ENCODE data around the gene MED27. TPM values are rescaled to one million over a fixed set of nuclear protein-coding genes. Genes with fewer than 3 reads are reported as not detected.

The MED27 gene
- total and polyA plus RNA-seq, 5 donors from 2014 or later = 28.7 to 58.5 (median 45.9) TPM

GRCh38 chr9:132023419-132024180 lies 56.1 kb downstream of the MED27 start:
- H3K27ac ChIP-seq (ENCODE audit: insufficient read depth, low read length, poor library complexity, severe bottlenecking) = no peak overlapping the region
- no peak overlapping the region for H3K4me3 Mint-ChIP-seq
- peaks cover 7 to 34% (median 22%) of the 10 kb centered on the region in 4 donors for H3K4me1 Mint-ChIP-seq
- no peaks in the 10 kb centered on the region for H3K36me3 ChIP-seq (ENCODE audit: control insufficient read depth, insufficient read depth, low read length)
- H3K27me3 Mint-ChIP-seq = no peaks in the 10 kb centered on the region
- H3K9me3 ChIP-seq (ENCODE audit: control insufficient read depth in 2 of 2, low read length in 2 of 2) = no peaks in the 10 kb centered on the region
- ATAC-seq (ENCODE audit: low read depth in 2 of 2) (no peak), DNase-seq (no peak)
- H3K36me3 Mint-ChIP-seq = peaks cover 5% of the 10 kb centered on the region
- no peak overlapping the region for H3K4me3 ChIP-seq (ENCODE audit: low read depth, low read length)
- peak overlapping the region in 1 of 3 donors; percentile 55 for H3K27ac Mint-ChIP-seq
- H3K27me3 ChIP-seq (ENCODE audit: control insufficient read depth, insufficient read depth, low read length) = no peaks in the 10 kb centered on the region
- no peaks in the 10 kb centered on the region for H3K9me3 Mint-ChIP-seq
- H3K4me1 ChIP-seq (ENCODE audit: control insufficient read depth, insufficient read depth, low read length, poor library complexity, severe bottlenecking) = no peaks in the 10 kb centered on the region

GRCh38 chr9:132020820-132021510 lies 58.7 kb downstream of the MED27 start:
- no peaks in the 10 kb centered on the region for H3K27me3 ChIP-seq (ENCODE audit: control insufficient read depth, insufficient read depth, low read length)
- H3K36me3 Mint-ChIP-seq = peaks cover 5% of the 10 kb centered on the region
- H3K4me3 Mint-ChIP-seq = no peak overlapping the region
- no peaks in the 10 kb centered on the region for H3K27me3 Mint-ChIP-seq
- ATAC-seq (ENCODE audit: low read depth in 2 of 2) (no peak), DNase-seq (no peak)
- H3K9me3 ChIP-seq (ENCODE audit: control insufficient read depth in 2 of 2, low read length in 2 of 2) = no peaks in the 10 kb centered on the region
- H3K4me1 ChIP-seq (ENCODE audit: control insufficient read depth, insufficient read depth, low read length, poor library complexity, severe bottlenecking) = no peaks in the 10 kb centered on the region
- no peak overlapping the region for H3K27ac ChIP-seq (ENCODE audit: insufficient read depth, low read length, poor library complexity, severe bottlenecking)
- H3K4me3 ChIP-seq (ENCODE audit: low read depth, low read length) = no peak overlapping the region
- H3K36me3 ChIP-seq (ENCODE audit: control insufficient read depth, insufficient read depth, low read length) = no peaks in the 10 kb centered on the region
- H3K27ac Mint-ChIP-seq = peak overlapping the region in 1 of 3 donors; percentile 5
- H3K4me1 Mint-ChIP-seq = peaks cover 0 to 43% (median 23%) of the 10 kb centered on the region in 4 donors
- H3K9me3 Mint-ChIP-seq = no peaks in the 10 kb centered on the region

- Mint-ChIP-seq H3K4me1 (peaks cover 0 to 43% (median 21%) of the 10 kb centered on the region in 4 donors), H3K27ac (no peak overlapping the region), H3K36me3 (peaks cover 3% of the 10 kb centered on the region), H3K9me3 (no peaks in the 10 kb centered on the region), H3K27me3 (no peaks in the 10 kb centered on the region), H3K4me3 (no peak overlapping the region)
- no peaks in the 10 kb centered on the region for H3K9me3 ChIP-seq (ENCODE audit: control insufficient read depth in 2 of 2, low read length in 2 of 2)
- no peaks in the 10 kb centered on the region for H3K27me3 ChIP-seq (ENCODE audit: control insufficient read depth, insufficient read depth, low read length)
- DNase-seq = no peak
- H3K4me1 ChIP-seq (ENCODE audit: control insufficient read depth, insufficient read depth, low read length, poor library complexity, severe bottlenecking) = no peaks in the 10 kb centered on the region
- no peak overlapping the region for H3K4me3 ChIP-seq (ENCODE audit: low read depth, low read length)
- H3K36me3 ChIP-seq (ENCODE audit: control insufficient read depth, insufficient read depth, low read length) = no peaks in the 10 kb centered on the region
- no peak for ATAC-seq (ENCODE audit: low read depth in 2 of 2)
- no peak overlapping the region for H3K27ac ChIP-seq (ENCODE audit: insufficient read depth, low read length, poor library complexity, severe bottlenecking)
Measured at GRCh38 chr9:132020272-132020671, 59.4 kb downstream of the MED27 start.

- Mint-ChIP-seq H3K27me3 (no peaks in the 10 kb centered on the region), H3K36me3 (peaks cover 3% of the 10 kb centered on the region), H3K27ac (peak overlapping the region in 1 of 3 donors; percentile 15), H3K9me3 (no peaks in the 10 kb centered on the region), H3K4me1 (peaks cover 0 to 44% (median 17%) of the 10 kb centered on the region in 4 donors), H3K4me3 (no peak overlapping the region)
- Histone ChIP-seq H3K4me3 (ENCODE audit: low read depth, low read length) (no peak overlapping the region), H3K36me3 (ENCODE audit: control insufficient read depth, insufficient read depth, low read length) (no peaks in the 10 kb centered on the region), H3K27me3 (ENCODE audit: control insufficient read depth, insufficient read depth, low read length) (no peaks in the 10 kb centered on the region), H3K27ac (ENCODE audit: insufficient read depth, low read length, poor library complexity, severe bottlenecking) (no peak overlapping the region), H3K9me3 (ENCODE audit: control insufficient read depth in 2 of 2, low read length in 2 of 2) (no peaks in the 10 kb centered on the region), H3K4me1 (ENCODE audit: control insufficient read depth, insufficient read depth, low read length, poor library complexity, severe bottlenecking) (no peaks in the 10 kb centered on the region)
- no peak for ATAC-seq (ENCODE audit: low read depth in 2 of 2)
- DNase-seq = no peak
Measured at GRCh38 chr9:132019702-132020101, 60.0 kb downstream of the MED27 start.

- ATAC-seq (ENCODE audit: low read depth in 2 of 2) (no peak), DNase-seq (no peak)
- H3K4me1 Mint-ChIP-seq = peaks cover 0 to 40% (median 16%) of the 10 kb centered on the region in 4 donors
- H3K4me3 Mint-ChIP-seq = no peak overlapping the region
- no peaks in the 10 kb centered on the region for H3K9me3 ChIP-seq (ENCODE audit: control insufficient read depth in 2 of 2, low read length in 2 of 2)
- no peak overlapping the region for H3K27ac ChIP-seq (ENCODE audit: insufficient read depth, low read length, poor library complexity, severe bottlenecking)
- no peaks in the 10 kb centered on the region for H3K36me3 ChIP-seq (ENCODE audit: control insufficient read depth, insufficient read depth, low read length)
- H3K27me3 ChIP-seq (ENCODE audit: control insufficient read depth, insufficient read depth, low read length) = no peaks in the 10 kb centered on the region
- no peaks in the 10 kb centered on the region for H3K27me3 Mint-ChIP-seq
- H3K4me3 ChIP-seq (ENCODE audit: low read depth, low read length) = no peak overlapping the region
- no peaks in the 10 kb centered on the region for H3K4me1 ChIP-seq (ENCODE audit: control insufficient read depth, insufficient read depth, low read length, poor library complexity, severe bottlenecking)
- H3K27ac Mint-ChIP-seq = no peak overlapping the region
- no peaks in the 10 kb centered on the region for H3K9me3 Mint-ChIP-seq
- peaks cover 8% of the 10 kb centered on the region for H3K36me3 Mint-ChIP-seq
Measured at GRCh38 chr9:132018957-132019405, 60.7 kb downstream of the MED27 start.

- H3K27ac ChIP-seq (ENCODE audit: insufficient read depth, low read length, poor library complexity, severe bottlenecking) = no peak overlapping the region
- no peaks in the 10 kb centered on the region for H3K4me1 ChIP-seq (ENCODE audit: control insufficient read depth, insufficient read depth, low read length, poor library complexity, severe bottlenecking)
- H3K9me3 ChIP-seq (ENCODE audit: control insufficient read depth in 2 of 2, low read length in 2 of 2) = no peaks in the 10 kb centered on the region
- H3K4me3 ChIP-seq (ENCODE audit: low read depth, low read length) = no peak overlapping the region
- H3K9me3 Mint-ChIP-seq = no peaks in the 10 kb centered on the region
- DNase-seq (no peak), ATAC-seq (ENCODE audit: low read depth in 2 of 2) (no peak)
- no peak overlapping the region for H3K27ac Mint-ChIP-seq
- peaks cover 4% of the 10 kb centered on the region for H3K36me3 ChIP-seq (ENCODE audit: control insufficient read depth, insufficient read depth, low read length)
- H3K4me3 Mint-ChIP-seq = no peak overlapping the region
- peaks cover 29% of the 10 kb centered on the region for H3K36me3 Mint-ChIP-seq
- no peaks in the 10 kb centered on the region for H3K27me3 Mint-ChIP-seq
- H3K27me3 ChIP-seq (ENCODE audit: control insufficient read depth, insufficient read depth, low read length) = no peaks in the 10 kb centered on the region
- peaks cover 0 to 26% (median 9%) of the 10 kb centered on the region in 4 donors for H3K4me1 Mint-ChIP-seq
Measured at GRCh38 chr9:132016456-132016855, 63.2 kb downstream of the MED27 start.

GRCh38 chr9:132015866-132016265 lies 63.8 kb downstream of the MED27 start:
- Mint-ChIP-seq H3K27me3 (no peaks in the 10 kb centered on the region), H3K36me3 (peaks cover 31% of the 10 kb centered on the region), H3K4me1 (peaks cover 0 to 20% (median 6%) of the 10 kb centered on the region in 4 donors), H3K27ac (no peak overlapping the region), H3K4me3 (no peak overlapping the region), H3K9me3 (no peaks in the 10 kb centered on the region)
- DNase-seq = no peak
- no peak for ATAC-seq (ENCODE audit: low read depth in 2 of 2)
- H3K4me1 ChIP-seq (ENCODE audit: control insufficient read depth, insufficient read depth, low read length, poor library complexity, severe bottlenecking) = no peaks in the 10 kb centered on the region
- no peak overlapping the region for H3K4me3 ChIP-seq (ENCODE audit: low read depth, low read length)
- peaks cover 4% of the 10 kb centered on the region for H3K36me3 ChIP-seq (ENCODE audit: control insufficient read depth, insufficient read depth, low read length)
- H3K27ac ChIP-seq (ENCODE audit: insufficient read depth, low read length, poor library complexity, severe bottlenecking) = no peak overlapping the region
- H3K27me3 ChIP-seq (ENCODE audit: control insufficient read depth, insufficient read depth, low read length) = no peaks in the 10 kb centered on the region
- H3K9me3 ChIP-seq (ENCODE audit: control insufficient read depth in 2 of 2, low read length in 2 of 2) = no peaks in the 10 kb centered on the region

Data from CD4-positive, CD25-positive, alpha-beta regulatory T cell (primary cell).